Fibroblast of lung (primary cell): ENCODE measurements around the gene NUDT6.
"Not testable (repeated sequence)": the region's sequence is repeated elsewhere in the genome, so short reads cannot be mapped to it uniquely, and the experiment has no call there.

Experiments used
- EZH2 ChIP-seq: IDR thresholded peaks from 2 replicates; pipeline ENCODE4 v1.5.1; 2012; ENCODE audit warnings: low read length, control low read depth, mild to moderate bottlenecking; ENCODE audit errors: missing control alignments
- TF ChIP-seq, protein P1 (sequence below), 2 donors: IDR thresholded peaks in 1 of 2; conservative IDR thresholded peaks in 1 of 2; 1 replicate in 1 of 2; 2 replicates in 1 of 2; pipeline ENCODE4 v1.5.1; 2011 to 2012; ENCODE audit warnings: low read length in 2 of 2, control low read depth in 1 of 2, inconsistent platforms in 1 of 2, low read depth in 1 of 2, mild to moderate bottlenecking in 1 of 2

DNA sequence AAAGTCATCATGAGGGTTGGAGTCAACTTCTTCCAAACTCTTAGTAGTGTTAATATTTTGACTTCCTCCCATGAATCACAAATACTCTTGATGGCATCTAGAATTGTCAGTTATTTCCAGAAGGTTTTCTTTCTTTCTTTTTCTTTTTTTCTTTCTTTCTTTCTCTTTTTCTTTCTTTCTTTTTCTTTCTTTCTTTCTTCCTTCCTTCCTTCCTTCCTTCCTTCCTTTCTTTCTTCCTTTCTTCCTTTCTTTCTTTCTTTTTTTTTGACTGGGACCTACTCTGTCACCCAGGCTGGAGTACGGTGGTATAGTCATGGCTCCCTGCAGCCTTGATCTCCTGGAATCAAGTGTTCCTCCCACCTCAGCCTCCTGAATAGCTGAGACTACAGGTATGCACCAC lies 78.0 kb downstream of the NUDT6 start:
- TF ChIP-seq, protein P1, sequence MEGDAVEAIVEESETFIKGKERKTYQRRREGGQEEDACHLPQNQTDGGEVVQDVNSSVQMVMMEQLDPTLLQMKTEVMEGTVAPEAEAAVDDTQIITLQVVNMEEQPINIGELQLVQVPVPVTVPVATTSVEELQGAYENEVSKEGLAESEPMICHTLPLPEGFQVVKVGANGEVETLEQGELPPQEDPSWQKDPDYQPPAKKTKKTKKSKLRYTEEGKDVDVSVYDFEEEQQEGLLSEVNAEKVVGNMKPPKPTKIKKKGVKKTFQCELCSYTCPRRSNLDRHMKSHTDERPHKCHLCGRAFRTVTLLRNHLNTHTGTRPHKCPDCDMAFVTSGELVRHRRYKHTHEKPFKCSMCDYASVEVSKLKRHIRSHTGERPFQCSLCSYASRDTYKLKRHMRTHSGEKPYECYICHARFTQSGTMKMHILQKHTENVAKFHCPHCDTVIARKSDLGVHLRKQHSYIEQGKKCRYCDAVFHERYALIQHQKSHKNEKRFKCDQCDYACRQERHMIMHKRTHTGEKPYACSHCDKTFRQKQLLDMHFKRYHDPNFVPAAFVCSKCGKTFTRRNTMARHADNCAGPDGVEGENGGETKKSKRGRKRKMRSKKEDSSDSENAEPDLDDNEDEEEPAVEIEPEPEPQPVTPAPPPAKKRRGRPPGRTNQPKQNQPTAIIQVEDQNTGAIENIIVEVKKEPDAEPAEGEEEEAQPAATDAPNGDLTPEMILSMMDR (conservative IDR thresholded peaks at IDR 0.05 in 1 of 2, IDR thresholded peaks at IDR 0.05 in 1 of 2; ENCODE audit: low read depth in 1 of 2, low read length in 2 of 2) = not testable (repeated sequence)
- not testable (repeated sequence) for TF ChIP-seq EZH2
